AML-193 (cell line): ENCODE measurements around the gene NDUFA12.

ENCODE experiments used
- DNase-seq, 2 experiments: peaks; one replicate each; lab custom pipeline; 2025; lab: John Stamatoyannopoulos, UW

Gene NDUFA12

GRCh38 chr12:94940771-94941170 lies 62.7 kb downstream of the NDUFA12 start:
- DNase-seq = no peak

GRCh38 chr12:94938583-94938982 lies 64.9 kb downstream of the NDUFA12 start:
- no peak for DNase-seq

- no peak for DNase-seq
Measured at GRCh38 chr12:94930772-94931171, 72.7 kb downstream of the NDUFA12 start.

GRCh38 chr12:94930216-94930654 lies 73.3 kb downstream of the NDUFA12 start:
- no peak for DNase-seq

- no peak for DNase-seq
Measured at GRCh38 chr12:94929780-94930179, 73.7 kb downstream of the NDUFA12 start.

- no peak for DNase-seq
Measured at GRCh38 chr12:94925729-94926128, 77.8 kb downstream of the NDUFA12 start.

- no peak for DNase-seq
Measured at GRCh38 chr12:94925206-94925605, 78.3 kb downstream of the NDUFA12 start.

- DNase-seq = no peak
Measured at GRCh38 chr12:94922561-94922960, 80.9 kb downstream of the NDUFA12 start.
